SK-N-MC (cell line): ENCODE measurements around the gene RNFT2.

ENCODE experiments used
- DNase-seq: peaks from one replicate; pipeline ENCODE4 v3.0.0-alpha.2; 2011; ENCODE audit warnings: low read depth, low spot score
- H3K27ac ChIP-seq: fragments of 200-600 bp; sonication (generic); 2 replicates; pipeline ENCODE4 v1.5.1; 2016; ENCODE audit warnings: mixed run types
- H3K36me3 ChIP-seq: fragments of 200-600 bp; sonication (generic); 2 replicates; pipeline ENCODE4 v1.6.1; 2017; ENCODE audit warnings: antibody characterized with exemption, low read length, mixed read lengths; ENCODE audit not compliant: insufficient read depth
- H3K4me3 ChIP-seq: fragments of 200-600 bp; sonication (generic); 2 replicates; pipeline ENCODE4 v1.5.1; 2016
- H3K9ac ChIP-seq: fragments of 200-600 bp; sonication (generic); 2 replicates; pipeline ENCODE4 v1.8.0; 2017; ENCODE audit warnings: mixed run types, mixed read lengths; ENCODE audit not compliant: insufficient read length
- H3K9me3 ChIP-seq: fragments of 200-600 bp; sonication (generic); 2 replicates; pipeline ENCODE4 v1.6.1; 2017; ENCODE audit warnings: low read depth, mild to moderate bottlenecking, antibody characterized with exemption, low read length, moderate library complexity, mixed read lengths
- EZH2 ChIP-seq: fragments of 200-600 bp; sonication (generic); IDR thresholded peaks from one replicate; pipeline ENCODE4 v1.6.1; 2017; ENCODE audit warnings: antibody characterized with exemption
- FOXP2 ChIP-seq: optimal IDR thresholded peaks from 2 replicates; pipeline ENCODE3; 2011; ENCODE audit warnings: mild to moderate bottlenecking, moderate library complexity; ENCODE audit not compliant: insufficient read depth; ENCODE audit errors: extremely low read length, control extremely low read depth
- POLR2AphosphoS5 ChIP-seq: IDR thresholded peaks from 2 replicates; pipeline ENCODE4 v1.6.1; 2012; ENCODE audit warnings: mild to moderate bottlenecking, low read depth, low read length, borderline replicate concordance

Gene RNFT2

DNA sequence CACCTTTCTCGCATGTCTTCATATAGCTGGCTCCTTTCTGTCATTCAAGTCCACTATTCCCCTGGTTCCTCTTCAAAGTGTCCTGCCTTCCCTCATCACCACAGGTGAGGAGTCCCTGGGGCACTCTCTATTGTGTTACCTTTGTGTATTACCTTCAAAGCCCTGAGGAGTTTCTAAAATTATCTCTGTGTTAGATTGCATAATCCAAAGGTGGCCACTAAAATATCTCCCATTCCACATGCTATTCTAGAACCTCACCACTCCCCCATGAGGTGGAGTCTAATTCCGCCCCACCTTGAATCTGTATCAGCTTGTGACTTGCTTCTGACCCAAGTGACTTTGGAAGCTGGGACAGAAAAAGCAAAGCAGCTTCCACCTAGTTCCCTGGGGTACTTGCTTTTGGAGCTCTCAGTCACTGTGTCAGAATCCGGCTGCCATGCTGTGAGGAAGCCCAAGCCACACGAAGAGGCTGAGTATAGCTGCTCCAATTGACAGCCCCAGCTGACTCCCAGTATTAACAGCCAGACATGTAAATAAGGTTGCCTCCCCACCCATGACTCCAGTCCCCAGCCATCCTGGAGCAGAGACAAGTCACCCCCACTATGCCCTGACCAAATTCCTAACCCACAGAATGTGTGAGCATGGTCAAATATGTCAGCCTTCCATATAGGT lies 136.3 kb downstream of the RNFT2 start:
- H3K27ac ChIP-seq, result no peak overlapping the region
- DNase-seq, result no peak
- no peaks in the 10 kb centered on the region for H3K9me3 ChIP-seq
- no peaks in the 10 kb centered on the region for H3K36me3 ChIP-seq
- no peak overlapping the region for H3K9ac ChIP-seq
- no peak overlapping the region for H3K4me3 ChIP-seq
- no peak for TF ChIP-seq EZH2
- no peak for TF ChIP-seq POLR2AphosphoS5
- no peak for TF ChIP-seq FOXP2

DNA sequence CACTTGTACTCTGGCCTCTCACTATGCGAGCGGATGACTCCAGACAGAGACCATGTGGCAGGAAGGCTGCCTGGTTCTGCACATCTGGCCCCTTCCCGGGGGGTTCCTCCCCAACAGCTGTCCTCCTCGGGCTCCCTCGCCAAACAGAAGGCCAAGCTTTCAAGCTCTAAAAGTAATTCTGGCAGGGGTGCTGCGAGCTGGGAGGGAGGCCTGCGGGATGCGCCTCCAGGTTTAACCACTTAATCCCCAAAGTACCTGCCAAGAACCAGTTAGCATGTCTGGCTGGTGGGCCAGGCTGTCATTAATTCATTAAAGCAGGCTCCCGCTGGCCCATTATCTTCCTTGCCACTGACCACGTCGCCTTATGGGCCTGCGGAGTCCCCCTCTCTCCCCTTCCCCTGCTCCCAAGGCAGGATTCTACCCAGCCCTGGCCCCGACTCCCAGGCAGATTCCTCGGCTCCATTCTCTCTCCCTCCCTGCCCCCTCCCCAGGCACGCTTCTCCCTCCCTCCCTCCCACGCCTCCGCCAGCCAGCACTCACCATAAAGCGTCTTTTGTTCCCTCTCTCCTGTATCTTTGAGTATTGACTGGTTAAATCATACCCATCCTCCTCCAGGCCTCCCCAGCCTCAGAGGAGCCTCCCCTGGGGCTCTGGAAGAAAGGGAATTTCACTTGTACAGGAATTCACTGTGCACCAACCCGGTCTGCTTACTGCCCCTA lies 138.2 kb downstream of the RNFT2 start:
- no peaks in the 10 kb centered on the region for H3K36me3 ChIP-seq
- TF ChIP-seq EZH2, result no peak
- TF ChIP-seq POLR2AphosphoS5, result no peak

GRCh38 chr12:116878567-116879508 lies 140.7 kb downstream of the RNFT2 start:
- H3K9ac ChIP-seq, result peak overlapping the region; percentile 55
- H3K27ac ChIP-seq, result no peak overlapping the region
- no peak for TF ChIP-seq EZH2
- TF ChIP-seq FOXP2, result no peak
- TF ChIP-seq POLR2AphosphoS5, result no peak
- H3K36me3 ChIP-seq, result no peaks in the 10 kb centered on the region
- no peak for DNase-seq
- H3K4me3 ChIP-seq, result peak overlapping the region; percentile 75
- H3K9me3 ChIP-seq, result no peaks in the 10 kb centered on the region

More for the DNA sequence above, 138.2 kb downstream of the RNFT2 start:
- DNase-seq, result no peak
- Histone ChIP-seq H3K9me3 (no peaks in the 10 kb centered on the region), H3K27ac (0 out of 2 replicates have a peak overlapping the region, but pooled peaks have one; percentile 25), H3K9ac (no peak overlapping the region), H3K4me3 (peak overlapping the region; percentile 58)

DNA sequence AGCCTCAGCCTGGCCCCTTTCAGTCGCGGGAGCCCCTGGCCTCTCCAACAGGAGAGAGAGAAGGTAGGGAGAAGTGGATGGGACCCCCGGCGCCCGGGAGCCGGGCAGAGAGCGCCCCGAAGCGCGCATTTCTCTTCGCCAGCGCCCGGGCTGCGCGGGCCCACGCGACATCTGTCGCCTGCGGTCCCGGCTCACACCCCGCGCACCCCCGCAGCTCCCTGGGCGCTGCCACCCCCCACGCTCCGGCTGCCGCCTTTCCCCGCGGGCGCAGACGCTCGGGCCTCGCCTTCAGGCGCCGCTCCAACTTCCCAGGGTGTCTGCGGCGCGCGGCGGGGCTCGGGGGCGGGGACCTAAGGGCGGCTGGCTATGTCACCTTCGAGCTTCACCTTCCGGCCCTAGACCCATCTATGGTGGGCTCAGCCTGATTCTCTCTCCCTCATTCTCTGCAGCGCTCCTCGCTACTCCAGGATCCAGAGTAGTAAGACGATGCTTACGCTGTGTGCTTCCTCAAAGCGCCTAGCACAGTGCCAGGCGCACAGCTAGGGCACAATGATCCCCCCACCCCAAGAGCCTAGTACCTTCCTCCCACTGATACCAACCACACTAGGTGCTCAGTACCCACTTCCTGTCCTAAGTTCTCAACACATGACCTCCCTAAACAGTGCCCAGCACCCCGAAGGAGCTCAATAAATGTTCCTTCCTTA lies 141.5 kb downstream of the RNFT2 start:
- no peaks in the 10 kb centered on the region for H3K36me3 ChIP-seq
- peak overlapping the region; percentile 75 for H3K4me3 ChIP-seq
- no peak overlapping the region for H3K27ac ChIP-seq
- no peak for DNase-seq
- peak overlapping the region; percentile 57 for H3K9ac ChIP-seq
- TF ChIP-seq FOXP2 (no peak), EZH2 (no peak), POLR2AphosphoS5 (no peak)
- H3K9me3 ChIP-seq, result no peaks in the 10 kb centered on the region

GRCh38 chr12:116880213-116880816 lies 142.2 kb downstream of the RNFT2 start:
- no peak for DNase-seq
- TF ChIP-seq POLR2AphosphoS5, result no peak
- TF ChIP-seq FOXP2, result no peak
- no peak for TF ChIP-seq EZH2
- peak overlapping the region; percentile 75 for H3K4me3 ChIP-seq
- H3K9me3 ChIP-seq, result no peaks in the 10 kb centered on the region
- no peaks in the 10 kb centered on the region for H3K36me3 ChIP-seq
- H3K27ac ChIP-seq, result no peak overlapping the region
- H3K9ac ChIP-seq, result peak overlapping the region; percentile 57

GRCh38 chr12:116880817-116881324 lies 142.8 kb downstream of the RNFT2 start:
- no peak for DNase-seq

DNA sequence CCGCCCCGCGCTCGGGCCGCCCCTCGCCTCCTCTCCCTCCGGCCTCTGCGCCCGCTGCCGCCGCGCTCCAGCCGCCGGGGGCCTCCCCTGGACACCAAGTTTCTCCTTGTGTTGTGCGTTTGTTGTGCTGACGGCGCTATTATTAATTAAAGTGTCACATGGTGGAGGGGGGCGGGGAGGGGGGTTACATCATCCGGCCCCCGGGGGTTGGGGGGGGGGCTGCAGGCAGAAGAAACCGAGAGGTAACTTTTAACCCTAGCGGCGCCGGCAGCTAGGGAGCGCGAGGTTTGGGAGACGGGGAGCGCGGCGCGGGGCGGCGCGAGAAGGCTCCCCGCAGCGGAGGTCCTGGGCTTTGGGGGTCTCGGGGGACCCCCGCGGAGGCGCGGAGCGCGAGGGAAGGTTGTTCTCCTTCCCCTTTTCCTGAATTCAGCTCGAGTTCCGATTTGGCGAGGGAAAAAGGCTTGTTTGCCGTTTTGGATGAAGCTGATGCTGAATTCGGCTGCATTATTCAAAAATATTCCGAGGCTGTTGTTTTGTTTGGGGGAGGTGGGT lies 143.3 kb downstream of the RNFT2 start, which contains the start of gene HRK:
Gene HRK (minus strand): TSS at position 117 of the 552 bp plus-strand sequence. CDS start 134 bp downstream, outside the sequence.
- Histone ChIP-seq H3K4me3 (peak within 1 kb of the TSS; percentile 75), H3K27ac (no peak within 1 kb of the TSS), H3K36me3 (no peaks in the 10 kb centered on the region), H3K9ac (peak within 1 kb of the TSS; percentile 57), H3K9me3 (no peaks in the 10 kb centered on the region)
- TF ChIP-seq EZH2 (no peak), FOXP2 (no peak), POLR2AphosphoS5 (no peak)
- no peak for DNase-seq

More at GRCh38 chr12:116880817-116881324, 142.8 kb downstream of the RNFT2 start:
- Histone ChIP-seq H3K4me3 (peak overlapping the region; percentile 75), H3K9me3 (no peaks in the 10 kb centered on the region), H3K9ac (peak overlapping the region; percentile 17), H3K27ac (no peak overlapping the region), H3K36me3 (no peaks in the 10 kb centered on the region)
- no peak for TF ChIP-seq EZH2
- no peak for TF ChIP-seq POLR2AphosphoS5
- no peak for TF ChIP-seq FOXP2
